Measurements from ENCODE around the gene AGBL3.

- no peak for TF ChIP-seq CTCF (IDR thresholded peaks at IDR 0.05)
- no peak for TF ChIP-seq EZH2phosphoT487 (IDR thresholded peaks at IDR 0.05)
Measured at GRCh38 chr7:135180122-135180521, 193.8 kb downstream of the AGBL3 start.
